ENCODE measurements around the gene REEP1.

- no peak for TF ChIP-seq ZNF24 (tag by site-specific recombination; IDR thresholded peaks at IDR 0.05)
- no peak for TF ChIP-seq ZNF121 (tag by site-specific recombination; IDR thresholded peaks at IDR 0.05)
- TF ChIP-seq, protein P1, sequence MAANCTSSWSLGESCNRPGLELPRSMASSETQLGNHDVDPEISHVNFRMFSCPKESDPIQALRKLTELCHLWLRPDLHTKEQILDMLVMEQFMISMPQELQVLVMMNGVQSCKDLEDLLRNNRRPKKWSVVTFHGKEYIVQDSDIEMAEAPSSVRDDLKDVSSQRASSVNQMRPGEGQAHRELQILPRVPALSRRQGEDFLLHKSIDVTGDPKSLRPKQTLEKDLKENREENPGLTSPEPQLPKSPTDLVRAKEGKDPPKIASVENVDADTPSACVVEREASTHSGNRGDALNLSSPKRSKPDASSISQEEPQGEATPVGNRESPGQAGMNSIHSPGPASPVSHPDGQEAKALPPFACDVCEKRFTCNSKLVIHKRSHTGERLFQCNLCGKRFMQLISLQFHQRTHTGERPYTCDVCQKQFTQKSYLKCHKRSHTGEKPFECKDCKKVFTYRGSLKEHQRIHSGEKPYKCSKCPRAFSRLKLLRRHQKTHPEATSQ (tag by site-specific recombination; IDR thresholded peaks at IDR 0.05), result no peak
- TF ChIP-seq, protein P2, sequence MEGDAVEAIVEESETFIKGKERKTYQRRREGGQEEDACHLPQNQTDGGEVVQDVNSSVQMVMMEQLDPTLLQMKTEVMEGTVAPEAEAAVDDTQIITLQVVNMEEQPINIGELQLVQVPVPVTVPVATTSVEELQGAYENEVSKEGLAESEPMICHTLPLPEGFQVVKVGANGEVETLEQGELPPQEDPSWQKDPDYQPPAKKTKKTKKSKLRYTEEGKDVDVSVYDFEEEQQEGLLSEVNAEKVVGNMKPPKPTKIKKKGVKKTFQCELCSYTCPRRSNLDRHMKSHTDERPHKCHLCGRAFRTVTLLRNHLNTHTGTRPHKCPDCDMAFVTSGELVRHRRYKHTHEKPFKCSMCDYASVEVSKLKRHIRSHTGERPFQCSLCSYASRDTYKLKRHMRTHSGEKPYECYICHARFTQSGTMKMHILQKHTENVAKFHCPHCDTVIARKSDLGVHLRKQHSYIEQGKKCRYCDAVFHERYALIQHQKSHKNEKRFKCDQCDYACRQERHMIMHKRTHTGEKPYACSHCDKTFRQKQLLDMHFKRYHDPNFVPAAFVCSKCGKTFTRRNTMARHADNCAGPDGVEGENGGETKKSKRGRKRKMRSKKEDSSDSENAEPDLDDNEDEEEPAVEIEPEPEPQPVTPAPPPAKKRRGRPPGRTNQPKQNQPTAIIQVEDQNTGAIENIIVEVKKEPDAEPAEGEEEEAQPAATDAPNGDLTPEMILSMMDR (tag by site-specific recombination; IDR thresholded peaks at IDR 0.05), result no peak
- TF ChIP-seq, protein P3, sequence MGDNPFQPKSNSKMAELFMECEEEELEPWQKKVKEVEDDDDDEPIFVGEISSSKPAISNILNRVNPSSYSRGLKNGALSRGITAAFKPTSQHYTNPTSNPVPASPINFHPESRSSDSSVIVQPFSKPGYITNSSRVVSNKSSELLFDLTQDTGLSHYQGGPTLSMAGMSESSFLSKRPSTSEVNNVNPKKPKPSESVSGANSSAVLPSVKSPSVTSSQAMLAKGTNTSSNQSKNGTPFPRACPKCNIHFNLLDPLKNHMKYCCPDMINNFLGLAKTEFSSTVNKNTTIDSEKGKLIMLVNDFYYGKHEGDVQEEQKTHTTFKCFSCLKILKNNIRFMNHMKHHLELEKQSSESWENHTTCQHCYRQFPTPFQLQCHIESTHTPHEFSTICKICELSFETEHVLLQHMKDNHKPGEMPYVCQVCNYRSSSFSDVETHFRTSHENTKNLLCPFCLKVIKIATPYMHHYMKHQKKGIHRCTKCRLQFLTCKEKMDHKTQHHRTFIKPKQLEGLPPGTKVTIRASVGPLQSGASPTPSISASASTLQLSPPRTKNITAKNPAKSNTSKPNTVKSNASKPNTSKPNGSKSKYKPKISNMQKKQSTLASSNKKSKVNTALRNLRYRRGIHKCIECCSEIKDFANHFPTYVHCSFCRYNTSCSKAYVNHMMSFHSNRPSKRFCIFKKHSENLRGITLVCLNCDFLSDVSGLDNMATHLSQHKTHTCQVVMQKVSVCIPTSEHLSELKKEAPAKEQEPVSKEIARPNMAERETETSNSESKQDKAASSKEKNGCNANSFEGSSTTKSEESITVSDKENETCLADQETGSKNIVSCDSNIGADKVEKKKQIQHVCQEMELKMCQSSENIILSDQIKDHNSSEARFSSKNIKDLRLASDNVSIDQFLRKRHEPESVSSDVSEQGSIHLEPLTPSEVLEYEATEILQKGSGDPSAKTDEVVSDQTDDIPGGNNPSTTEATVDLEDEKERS (tag by site-specific recombination; IDR thresholded peaks at IDR 0.05), result no peak
- TF ChIP-seq ZNF10 (tag by site-specific recombination; IDR thresholded peaks at IDR 0.05), result no peak
- no peak for TF ChIP-seq ZBTB7A (tag by site-specific recombination; IDR thresholded peaks at IDR 0.05; ENCODE audit: low read depth)
- no peak for TF ChIP-seq ZNF341 (tag by site-specific recombination; IDR thresholded peaks at IDR 0.05; ENCODE audit: low read depth)
- TF ChIP-seq HOXC10 (CRISPR knock-in tag; IDR thresholded peaks at IDR 0.05), result no peak
- no peak for TF ChIP-seq KLF7 (tag by site-specific recombination; IDR thresholded peaks at IDR 0.05; ENCODE audit: borderline replicate concordance)
- no peak for TF ChIP-seq ZNF394 (tag by site-specific recombination; IDR thresholded peaks at IDR 0.05; ENCODE audit: borderline replicate concordance)
- TF ChIP-seq ZNF600 (tag by site-specific recombination; IDR thresholded peaks at IDR 0.05), result no peak
- no peak for TF ChIP-seq ZBTB21 (tag by site-specific recombination; IDR thresholded peaks at IDR 0.05)
Measured at GRCh38 chr2:86249176-86249575, 88.2 kb downstream of the REEP1 start.

Measured in HEK293 (cell line).